ENCODE results near the gene PRDX4.
"Not testable (repeated sequence)": the region's sequence is repeated elsewhere in the genome, so short reads cannot be mapped to it uniquely, and the experiment has no call there.

PRDX4 gene

GRCh38 chrX:23667239-23668177 lies at the start of gene PRDX4:
Gene PRDX4 (plus strand): TSS chrX:23667493. CDS start chrX:23667571, 78 bp downstream.
- DNase-seq = peak; percentile 84

- no peak for DNase-seq
Measured at GRCh38 chrX:23621621-23622265, 45.5 kb upstream of the PRDX4 start.

- DNase-seq = no peak
Measured at GRCh38 chrX:23623797-23624196, 43.5 kb upstream of the PRDX4 start.

GRCh38 chrX:23626651-23627050 lies 40.6 kb upstream of the PRDX4 start:
- DNase-seq = no peak

- DNase-seq = no peak
Measured at GRCh38 chrX:23628131-23628530, 39.2 kb upstream of the PRDX4 start.

- no peak for DNase-seq
Measured at GRCh38 chrX:23631136-23631535, 36.2 kb upstream of the PRDX4 start.

GRCh38 chrX:23633834-23634580 lies 33.3 kb upstream of the PRDX4 start:
- peak; percentile 23 for DNase-seq

- peak; percentile 7 for DNase-seq
Measured at GRCh38 chrX:23637187-23637586, 30.1 kb upstream of the PRDX4 start.

- DNase-seq = no peak
Measured at GRCh38 chrX:23643020-23643419, 24.3 kb upstream of the PRDX4 start.

GRCh38 chrX:23644744-23645143 lies 22.5 kb upstream of the PRDX4 start:
- no peak for DNase-seq

GRCh38 chrX:23656091-23656490 lies 11.2 kb upstream of the PRDX4 start:
- peak; percentile 24 for DNase-seq

GRCh38 chrX:23656684-23657083 lies 10.6 kb upstream of the PRDX4 start:
- no peak for DNase-seq

GRCh38 chrX:23659339-23659738 lies 8.0 kb upstream of the PRDX4 start:
- DNase-seq = no peak

- DNase-seq = not testable (repeated sequence)
Measured at GRCh38 chrX:23660083-23660765, 7.1 kb upstream of the PRDX4 start.

- DNase-seq = no peak
Measured at GRCh38 chrX:23660766-23661132, 6.5 kb upstream of the PRDX4 start.

- no peak for DNase-seq
Measured at GRCh38 chrX:23661671-23662070, 5.6 kb upstream of the PRDX4 start.

GRCh38 chrX:23662187-23662586 lies 5.1 kb upstream of the PRDX4 start:
- DNase-seq = no peak

- DNase-seq = no peak
Measured at GRCh38 chrX:23662853-23663252, 4.4 kb upstream of the PRDX4 start.

- DNase-seq = peak; percentile 68
Measured at GRCh38 chrX:23664496-23664895, 2.8 kb upstream of the PRDX4 start.

GRCh38 chrX:23666282-23666681 lies 1.0 kb upstream of the PRDX4 start:
- no peak for DNase-seq

GRCh38 chrX:23668335-23668734 lies 1.0 kb downstream of the PRDX4 start:
- DNase-seq = peak; percentile 15

- DNase-seq = no peak
Measured at GRCh38 chrX:23670528-23670927, 3.2 kb downstream of the PRDX4 start.

- no peak for DNase-seq
Measured at GRCh38 chrX:23673108-23673507, 5.8 kb downstream of the PRDX4 start.
